Activated gamma-delta T cell treated with anti-CD3 and anti-CD28 coated beads, Interleukin-2, amount 50 U/mL, for 16 hours (primary cell): Measurements from ENCODE around the gene TBX5.

ENCODE experiments used
- DNase-seq: peaks from one replicate; pipeline ENCODE4 v3.0.0-alpha.2; 2020; ENCODE audit warnings: low read depth

The TBX5 gene

DNA sequence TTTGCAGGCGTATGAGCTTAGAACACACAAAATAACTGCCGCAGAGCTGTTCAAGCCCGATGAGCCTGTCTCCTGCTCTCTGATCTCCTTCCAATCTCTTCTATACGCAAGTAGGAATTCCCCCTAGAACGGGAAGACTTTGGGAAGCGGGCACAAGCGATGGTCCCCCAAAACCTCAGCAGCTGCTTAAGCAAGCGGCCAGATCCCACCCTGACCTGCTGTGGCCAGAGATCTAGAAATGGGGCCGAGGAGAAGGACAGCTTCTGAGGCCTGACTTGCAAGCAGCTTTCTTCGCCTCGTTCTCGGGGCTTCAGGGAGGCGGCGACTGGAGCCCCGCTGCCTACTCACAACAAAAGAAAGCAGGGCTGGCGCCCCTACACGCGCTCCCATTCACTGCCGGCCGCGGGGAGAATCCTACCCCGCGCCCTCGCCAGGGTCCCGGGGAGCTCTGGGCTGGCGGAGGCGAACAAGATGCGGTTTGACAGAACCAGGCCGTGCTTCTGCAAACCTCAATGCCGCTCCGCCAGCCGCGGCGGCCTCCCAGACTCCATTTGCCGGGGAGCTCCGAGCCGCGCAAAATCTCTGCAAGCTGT is 922 bp downstream of the TBX5 start:
- DNase-seq: no peak

DNA sequence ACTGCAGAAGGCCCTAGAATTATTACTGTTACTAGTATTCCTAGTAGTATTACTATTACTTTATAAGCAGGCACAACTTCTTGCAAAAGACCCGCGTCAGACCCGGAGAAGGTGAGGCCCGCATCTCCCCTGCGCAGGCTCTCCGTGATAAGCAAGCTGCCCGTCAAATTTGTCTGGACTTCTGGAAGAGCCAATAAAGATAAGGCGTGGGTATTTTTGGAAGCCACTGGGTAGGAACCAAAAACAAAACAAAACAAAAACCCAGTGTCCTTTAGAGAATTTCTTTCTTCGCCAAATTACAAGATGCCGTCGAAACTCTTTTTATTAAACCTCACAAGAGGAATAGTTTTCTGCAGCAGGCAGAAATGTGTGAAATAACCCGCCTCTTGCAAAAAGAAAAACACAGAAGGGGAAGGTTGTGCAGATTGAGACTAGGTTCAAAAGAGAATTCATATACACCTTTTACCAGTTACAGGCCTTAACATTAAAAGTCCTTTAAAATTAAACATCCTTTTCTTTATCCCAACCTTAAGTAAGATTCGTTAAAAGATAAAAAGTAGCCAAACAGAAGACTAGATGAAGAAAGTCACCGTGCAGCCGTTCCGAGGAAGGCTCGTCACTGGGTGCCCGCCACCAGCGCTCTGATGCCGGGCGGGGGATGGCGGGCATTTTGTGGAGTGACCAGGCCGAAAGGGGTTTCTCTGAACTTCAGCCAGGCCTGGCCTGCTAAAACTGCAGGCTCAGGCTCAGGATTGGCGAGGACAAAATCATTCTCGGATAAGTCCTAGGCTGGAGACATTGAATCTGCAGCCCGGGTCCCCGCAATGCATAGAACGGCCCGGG is 1.6 kb downstream of the TBX5 start:
- DNase-seq: no peak

DNA sequence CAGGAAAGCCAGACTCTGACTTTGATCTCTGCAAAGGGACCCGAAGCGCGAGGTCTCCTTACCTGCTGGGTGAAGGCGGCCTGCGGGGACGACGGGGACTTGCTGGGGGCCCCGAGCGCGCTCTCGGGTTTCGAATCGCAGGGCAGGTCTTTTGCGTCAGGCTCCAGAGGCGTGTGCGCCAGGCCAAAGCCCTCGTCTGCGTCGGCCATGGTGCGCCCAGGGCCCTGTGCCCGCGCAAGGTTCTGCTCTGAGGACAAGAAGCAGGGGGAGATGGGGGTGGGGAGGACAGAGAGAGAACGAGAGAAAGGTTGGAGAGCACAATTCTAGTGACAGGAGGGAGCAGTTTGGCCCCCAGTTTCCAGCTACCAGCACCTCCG is 2.3 kb downstream of the TBX5 start:
- no peak for DNase-seq

DNA sequence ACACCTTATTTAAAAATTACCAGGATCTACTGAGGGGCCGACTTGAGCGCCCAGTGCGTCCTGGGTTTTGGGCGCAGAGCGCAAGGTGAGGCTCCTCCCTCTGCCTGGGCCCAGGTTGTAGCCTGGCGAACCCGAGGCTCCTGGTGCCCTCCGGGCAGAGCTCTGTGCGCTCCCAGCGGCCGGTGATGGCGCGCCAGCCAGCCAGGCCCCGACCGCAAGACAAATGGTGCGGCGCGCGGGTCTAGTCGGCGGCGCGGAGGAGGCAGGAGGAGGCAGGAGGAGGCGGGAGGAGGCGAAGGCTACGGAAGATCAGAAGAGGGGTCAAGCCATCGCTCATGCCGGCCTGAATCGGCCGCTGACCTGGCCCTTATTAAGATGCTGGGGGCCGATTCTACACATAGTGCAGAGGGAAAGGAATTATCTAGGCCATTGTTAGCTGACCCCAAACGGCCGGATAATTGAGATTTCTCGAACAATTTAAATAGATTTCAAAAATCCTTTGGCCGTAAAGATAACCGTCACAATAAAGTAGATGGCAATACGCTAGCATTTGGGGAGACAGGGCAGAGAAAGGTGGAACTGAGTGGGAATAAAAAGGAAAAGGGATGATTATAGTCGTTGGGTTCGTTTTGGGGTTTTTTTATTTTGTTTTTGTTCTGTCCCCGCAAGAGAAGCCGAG is 2.8 kb downstream of the TBX5 start:
- no peak for DNase-seq

DNA sequence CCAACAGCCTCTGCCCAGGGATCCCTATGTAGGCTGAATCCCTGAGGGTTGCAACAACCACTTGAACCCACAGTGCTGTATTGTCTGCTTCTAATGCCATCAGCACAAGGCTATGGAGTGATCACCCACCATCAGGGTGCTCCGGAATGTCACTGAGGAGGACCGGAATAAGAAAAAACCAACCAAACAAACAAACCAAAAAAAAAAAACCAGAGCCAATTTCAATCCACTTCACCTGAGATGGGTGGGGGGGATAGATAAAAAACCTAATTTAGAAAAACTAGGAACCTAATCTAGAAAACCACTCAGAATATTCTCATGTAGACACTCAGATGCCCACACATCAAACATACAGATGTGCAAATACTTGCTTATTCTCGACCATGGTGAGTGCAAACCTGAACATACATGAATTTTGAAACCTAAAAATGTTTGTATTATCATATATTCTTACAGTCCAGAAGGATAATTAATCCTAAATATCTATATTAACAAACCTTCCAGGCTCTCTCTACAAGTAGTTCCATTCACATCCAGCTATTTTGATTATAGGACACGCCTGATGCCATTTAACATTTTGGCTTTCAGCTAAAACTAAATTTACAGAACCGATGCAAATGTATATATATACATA is 3.7 kb downstream of the TBX5 start:
- no peak for DNase-seq

DNA sequence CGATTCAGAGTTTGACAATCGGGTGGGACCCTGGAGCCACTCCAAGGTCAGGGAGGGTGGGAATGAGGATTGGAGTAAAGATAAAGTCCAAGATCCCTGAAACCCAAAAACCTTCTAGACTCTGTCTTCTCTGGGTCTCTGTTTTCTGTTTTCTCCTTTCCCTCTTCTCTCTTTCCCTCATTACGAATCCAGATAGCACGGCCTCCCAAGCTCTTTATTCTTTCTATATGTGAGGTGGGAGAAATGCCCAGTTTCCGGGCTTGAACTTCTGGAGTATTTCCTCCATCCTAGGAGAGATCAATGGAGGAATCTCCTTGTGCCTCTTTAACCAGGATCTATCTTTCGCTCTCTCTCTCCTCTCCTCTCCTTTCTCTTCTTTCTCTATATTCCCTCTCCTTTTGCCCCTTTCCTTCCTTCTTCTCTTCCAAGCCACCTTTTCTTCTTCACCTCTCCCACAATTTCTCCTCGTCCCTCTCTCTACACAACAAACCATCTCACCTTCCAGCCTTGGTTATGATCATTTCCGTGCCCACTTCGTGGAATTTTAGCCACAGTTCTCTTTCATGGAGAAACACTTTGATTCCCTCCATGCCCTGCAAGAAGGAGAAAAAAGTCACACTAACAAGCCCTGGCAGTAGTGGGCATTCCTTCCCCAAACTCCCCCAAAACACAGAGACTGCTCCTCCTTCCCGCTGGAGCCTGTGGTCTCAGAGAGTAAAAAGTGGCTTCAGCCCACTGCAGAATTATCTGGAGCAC is 4.4 kb downstream of the TBX5 start:
- no peak for DNase-seq

DNA sequence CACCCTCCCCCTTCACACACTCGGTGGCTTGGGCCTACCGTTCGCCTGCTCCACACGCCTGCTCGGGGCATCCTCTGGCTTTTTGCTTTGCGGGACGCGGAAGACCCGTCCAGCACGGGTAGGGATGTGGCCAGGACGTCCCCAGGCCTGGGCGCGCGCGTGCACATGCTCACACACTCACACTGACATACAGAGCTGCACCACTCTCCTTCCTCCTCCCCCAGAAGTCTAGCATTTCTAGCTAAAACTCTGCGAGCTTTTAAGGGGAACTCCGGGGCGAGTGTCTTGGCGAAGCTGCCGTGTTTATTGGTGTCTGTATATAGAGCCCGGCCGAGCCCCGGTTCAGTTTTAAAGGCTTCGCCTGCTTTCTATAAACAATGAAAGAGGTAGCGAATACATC is 5.0 kb downstream of the TBX5 start:
- no peak for DNase-seq

DNA sequence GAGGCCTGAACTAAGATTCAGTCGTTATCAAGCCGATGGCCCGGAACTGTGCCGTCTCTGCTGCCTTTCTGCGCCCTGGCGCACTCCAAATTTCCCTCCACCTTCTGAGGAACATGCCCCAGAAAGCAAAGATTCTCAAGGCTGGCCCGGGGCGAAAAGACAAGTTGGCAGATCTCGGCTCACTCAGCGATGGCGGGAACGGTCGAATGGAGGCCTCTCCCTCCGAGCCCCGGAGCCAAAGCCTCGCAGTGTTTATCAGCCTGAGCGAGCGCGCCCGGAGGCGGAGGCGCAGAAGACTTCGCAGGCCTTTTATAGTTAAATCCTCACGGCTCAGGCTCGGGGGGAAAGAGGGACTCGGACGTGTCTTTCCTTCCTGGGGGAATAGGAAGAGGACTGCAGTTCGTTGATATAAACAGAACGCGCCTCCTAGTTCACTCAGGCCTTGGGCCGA is 5.6 kb downstream of the TBX5 start:
- DNase-seq: no peak

DNA sequence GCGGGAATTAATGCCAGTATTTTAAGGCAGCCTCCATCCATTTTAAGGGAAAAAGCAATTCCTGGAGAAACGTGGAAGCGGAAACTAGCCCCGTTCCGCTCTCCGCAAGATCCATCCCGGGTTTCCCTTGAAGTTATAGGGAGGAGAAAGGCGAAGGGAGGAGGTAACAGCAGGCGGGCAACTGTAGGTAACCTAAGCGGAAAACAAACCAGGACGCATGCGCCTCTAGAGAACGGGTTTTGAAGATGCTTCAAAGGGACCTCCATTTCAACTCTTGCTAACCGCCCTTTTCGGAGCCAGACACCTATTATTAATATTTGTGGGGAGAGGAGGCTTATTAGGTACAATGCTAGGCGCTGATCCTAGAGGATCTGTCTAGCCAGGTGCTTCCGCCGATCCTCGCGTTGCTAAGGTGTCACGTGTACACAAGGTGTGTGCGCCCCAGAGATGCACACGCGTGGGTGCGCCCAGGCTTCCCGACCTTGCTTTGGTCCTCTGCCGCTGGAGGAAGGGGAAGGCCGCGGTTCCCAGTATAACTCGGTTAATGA is 6.2 kb downstream of the TBX5 start:
- DNase-seq: no peak

DNA sequence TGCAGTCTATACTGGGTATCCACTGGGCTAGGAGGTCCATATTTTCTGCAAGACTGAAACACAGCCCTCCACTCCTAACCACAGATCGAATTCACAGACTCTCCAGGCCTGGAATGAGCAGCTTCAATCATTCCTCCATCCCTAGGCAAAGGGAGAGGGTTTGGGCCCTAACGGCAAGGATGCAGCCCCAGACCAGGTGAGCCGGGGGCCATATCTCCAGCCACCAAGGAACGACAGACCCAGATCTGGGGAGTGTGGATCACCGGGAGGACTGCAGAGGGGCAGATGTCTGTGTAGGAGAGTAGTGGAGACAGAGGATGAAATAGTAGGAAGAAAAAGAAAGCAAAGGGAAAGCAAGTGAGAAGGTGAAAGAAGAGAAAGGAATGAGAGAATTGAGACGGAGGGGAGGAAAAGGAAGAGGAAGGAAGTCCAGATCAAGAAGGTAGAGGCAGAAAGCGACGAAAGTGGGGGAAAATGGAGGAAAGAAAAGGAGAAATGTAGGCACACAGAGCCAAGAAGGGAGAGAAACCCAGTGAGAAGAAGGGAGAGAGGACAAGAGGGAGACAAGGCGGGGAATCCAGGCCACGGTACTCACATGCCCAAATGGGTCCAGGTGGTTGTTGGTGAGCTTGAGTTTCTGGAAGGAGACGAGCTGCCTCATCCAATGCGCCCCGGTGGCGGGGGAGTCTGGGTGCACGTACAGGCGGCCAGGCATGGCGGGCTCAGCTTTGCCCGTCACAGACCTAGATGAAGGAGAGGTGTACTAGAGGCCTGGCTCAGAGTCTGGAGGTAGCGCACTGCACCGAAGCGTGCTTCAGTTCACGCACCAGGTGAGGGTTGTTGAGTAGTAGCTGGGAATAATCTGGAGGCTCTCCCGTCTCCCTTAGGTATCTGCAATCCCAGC is 7.7 kb downstream of the TBX5 start:
- DNase-seq: no peak

DNA sequence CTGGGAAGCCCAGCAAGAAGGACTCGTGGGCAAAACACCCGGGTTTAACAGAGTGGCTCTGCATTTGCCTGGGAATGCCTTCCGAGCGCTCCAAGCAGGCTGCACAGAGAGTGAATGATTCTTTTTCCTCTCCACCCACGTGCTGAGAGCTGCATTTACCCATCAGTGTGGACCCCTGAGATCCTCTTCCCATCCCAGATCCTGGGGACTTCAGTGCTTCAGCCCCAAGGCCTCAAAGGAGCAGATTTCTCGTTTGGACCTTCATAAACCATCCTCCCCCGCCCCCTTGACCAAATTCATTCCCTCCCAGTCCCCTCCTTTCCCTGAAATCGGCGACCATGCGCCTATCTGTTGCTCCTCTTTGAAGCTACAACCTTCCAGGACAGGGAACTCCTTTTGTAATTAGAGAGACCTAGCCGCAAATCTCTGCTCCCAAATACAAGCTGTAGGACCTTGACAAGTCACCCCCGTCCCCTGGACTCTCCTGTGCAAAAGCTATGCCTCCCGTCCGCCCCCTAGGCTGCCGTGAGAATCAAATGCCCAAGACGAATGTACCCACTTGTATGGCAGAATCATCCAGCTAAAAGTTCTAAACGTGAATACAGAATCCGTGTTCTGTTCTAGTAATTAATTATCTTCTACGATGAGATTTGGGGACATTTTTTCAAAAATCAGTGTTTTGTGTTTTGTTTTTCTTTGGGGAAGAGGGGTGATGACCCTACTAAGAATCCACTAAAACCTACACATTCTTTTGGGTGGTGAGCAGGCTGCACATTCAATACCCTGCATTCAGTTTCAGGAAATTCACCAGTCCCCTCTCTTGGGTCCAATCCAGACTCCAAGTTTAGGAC is 8.8 kb downstream of the TBX5 start:
- DNase-seq: no peak

DNA sequence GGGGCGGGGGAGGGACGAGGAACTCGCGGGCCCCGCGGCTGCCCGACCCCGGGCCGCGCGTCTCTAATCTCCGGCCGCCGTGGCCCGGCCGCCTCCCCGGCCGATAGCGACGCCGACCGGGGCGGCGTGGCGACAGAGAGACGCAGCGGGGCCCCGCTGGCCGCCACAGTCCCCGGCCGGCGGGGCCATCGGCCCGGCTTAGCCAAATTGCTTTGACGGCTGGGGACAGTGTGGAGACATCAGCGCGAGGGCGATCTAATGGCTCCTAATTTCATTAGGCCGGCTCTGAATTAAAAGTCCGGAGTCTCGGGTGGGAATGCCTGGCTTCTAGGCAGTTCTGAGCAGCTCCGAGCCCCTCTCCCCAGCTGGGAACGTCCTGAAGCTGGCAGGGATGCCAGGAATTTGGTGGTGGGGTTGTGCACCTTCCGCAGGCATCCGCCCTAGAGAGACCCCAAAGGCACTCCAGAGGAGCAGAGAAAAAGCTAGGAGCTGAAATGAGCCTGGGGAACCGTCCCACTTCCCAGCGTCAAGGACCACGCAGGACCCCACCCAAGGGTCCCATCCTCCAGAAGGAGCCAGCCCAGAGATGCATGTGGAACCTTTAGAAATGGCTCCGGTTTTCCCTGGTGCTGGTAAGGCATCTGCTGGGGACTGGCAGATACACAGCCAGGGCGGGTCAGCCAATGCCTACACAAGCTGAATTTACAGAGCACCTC is 9.6 kb downstream of the TBX5 start:
- DNase-seq: no peak

DNA sequence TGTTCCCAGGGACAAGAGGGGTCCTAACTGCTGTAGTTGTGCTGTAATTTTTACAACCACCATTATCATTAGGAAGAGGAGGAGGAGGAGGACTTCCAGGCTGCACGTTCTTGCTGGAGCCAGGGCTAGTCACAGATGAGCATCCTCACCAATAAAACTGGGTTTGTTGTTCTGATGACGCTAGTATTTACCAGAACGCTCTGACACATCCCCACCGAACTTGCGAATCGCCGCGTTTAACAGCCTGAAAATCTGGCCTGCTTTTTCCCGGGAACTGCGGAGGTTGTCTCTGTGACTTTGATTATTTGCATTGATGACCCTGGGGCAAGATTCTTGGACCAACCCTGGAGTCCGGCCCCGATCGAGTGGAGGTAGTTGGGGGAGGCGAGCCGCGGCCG is 10.2 kb downstream of the TBX5 start:
- no peak for DNase-seq

DNA sequence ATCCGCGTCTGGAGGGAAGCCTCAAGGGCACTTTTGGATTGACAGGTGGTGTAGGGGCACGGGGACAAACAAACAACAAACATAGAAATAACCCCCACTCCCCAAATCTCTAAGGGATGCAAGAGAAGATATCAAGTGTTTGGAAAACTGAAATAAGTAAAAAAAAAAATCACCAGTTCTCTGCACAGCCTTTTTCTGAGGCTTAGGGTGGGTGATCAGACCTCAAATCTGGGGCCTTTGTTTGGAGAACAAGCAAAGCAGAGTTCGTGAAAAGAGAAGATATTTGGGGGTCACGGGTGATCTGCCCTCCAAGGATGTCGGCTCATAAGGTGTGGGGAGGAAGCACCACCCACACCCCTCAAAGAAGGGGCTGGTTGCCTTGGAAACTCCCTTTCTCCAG is 10.7 kb downstream of the TBX5 start:
- DNase-seq: no peak

DNA sequence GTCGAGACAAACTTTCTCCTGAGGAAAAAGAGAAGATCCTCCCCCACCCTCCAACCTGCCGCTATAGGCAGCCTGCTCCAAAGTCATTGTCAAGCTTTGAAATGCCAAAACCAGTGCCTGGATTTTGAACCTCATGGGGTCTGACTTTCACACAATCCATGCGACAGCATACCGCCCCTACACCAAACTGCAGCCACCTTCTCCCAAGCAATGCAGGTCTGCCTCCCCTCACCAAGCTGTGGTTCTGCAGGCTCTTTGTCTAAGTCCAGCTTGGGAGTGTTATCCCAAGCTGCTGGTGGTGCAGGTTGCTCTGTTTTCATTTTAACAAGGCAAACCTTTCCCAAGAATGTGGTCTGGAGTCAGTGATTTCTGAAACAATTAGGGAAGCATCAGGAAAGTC is 12.4 kb downstream of the TBX5 start:
- no peak for DNase-seq

DNA sequence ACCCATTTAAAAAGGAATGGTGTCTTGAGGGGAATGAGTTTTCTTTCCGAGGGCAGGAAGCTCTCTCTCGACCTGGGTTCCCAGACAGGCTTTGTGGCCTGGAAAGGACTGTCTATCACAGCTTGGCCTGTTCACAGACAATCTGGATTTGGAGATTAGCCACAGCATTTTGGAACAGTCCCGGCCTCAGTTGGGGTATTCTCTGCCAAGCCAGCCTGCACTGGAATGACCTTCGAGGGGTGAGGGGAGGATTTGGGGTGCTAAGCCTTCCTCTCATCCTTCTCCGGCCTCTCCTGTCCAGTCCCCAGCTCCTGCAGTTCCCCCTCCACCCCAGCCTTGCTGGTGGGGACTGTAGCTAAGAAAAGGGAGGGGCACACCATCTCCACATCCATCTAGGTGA is 13.0 kb downstream of the TBX5 start:
- no peak for DNase-seq

DNA sequence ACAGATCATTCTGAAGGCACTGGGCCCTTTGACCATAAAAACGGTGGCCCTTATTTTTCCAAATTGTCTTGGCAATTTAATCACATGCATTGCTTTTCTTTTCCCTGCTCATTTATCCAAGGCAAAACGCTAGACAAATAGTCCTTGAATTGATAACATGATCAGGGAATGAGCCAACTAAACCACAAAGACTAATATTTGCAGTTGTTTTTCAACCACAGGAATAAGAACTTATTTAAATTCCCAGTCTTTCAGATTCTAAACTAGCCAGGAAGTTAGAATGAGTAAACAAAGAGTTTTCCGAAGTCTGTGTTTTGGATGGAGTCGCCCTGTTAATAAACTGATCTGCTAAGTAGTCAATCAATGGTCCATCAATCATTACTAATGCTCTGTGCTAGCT is 14.9 kb downstream of the TBX5 start:
- no peak for DNase-seq

DNA sequence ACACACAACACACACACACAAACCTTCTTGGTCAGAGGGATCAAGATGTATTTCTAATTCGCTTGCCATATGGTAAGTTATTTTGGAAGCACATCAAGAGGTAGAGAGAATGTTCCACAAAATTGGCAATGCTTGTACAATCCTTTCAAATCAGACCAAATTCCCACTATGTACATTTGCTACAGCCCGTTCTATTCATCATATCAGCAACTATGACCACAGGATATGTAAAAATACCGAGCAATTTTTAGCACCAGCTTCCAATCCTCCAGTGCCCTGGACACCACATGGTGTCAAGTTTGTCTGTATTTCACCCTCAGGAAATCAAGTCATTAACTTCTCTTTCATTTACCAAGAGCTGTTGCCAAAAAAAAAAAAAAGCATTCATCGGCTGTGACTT is 21.2 kb downstream of the TBX5 start:
- no peak for DNase-seq

DNA sequence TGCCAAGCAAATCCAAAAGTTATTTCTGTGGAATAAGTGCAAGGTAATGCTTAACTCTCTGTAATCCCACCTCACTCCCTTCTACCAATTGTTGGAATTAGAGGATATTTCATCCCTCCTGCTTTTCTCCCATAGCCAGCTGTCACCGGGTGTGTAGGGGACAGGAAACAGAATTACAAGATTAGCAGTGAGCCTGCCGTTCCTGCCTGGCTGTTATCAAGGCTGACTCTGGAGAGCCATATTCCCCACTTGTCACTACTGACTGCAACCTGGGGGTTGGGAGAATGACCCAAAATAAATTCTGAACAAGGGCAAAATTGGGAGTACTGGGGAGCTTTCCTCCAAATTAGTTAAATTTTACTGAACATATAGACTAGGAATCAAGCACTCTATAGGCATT is 24.8 kb downstream of the TBX5 start:
- no peak for DNase-seq
